ENCODE data around the gene PABPN1L.
A peak's percentile ranks its signal among the peaks of the same experiment; 100 is the strongest.

Gene PABPN1L

GRCh38 chr16:88868974-88869672 lies 2.7 kb upstream of the PABPN1L start:
- no peak for DNase-seq (ENCODE audit: low spot score)

DNA sequence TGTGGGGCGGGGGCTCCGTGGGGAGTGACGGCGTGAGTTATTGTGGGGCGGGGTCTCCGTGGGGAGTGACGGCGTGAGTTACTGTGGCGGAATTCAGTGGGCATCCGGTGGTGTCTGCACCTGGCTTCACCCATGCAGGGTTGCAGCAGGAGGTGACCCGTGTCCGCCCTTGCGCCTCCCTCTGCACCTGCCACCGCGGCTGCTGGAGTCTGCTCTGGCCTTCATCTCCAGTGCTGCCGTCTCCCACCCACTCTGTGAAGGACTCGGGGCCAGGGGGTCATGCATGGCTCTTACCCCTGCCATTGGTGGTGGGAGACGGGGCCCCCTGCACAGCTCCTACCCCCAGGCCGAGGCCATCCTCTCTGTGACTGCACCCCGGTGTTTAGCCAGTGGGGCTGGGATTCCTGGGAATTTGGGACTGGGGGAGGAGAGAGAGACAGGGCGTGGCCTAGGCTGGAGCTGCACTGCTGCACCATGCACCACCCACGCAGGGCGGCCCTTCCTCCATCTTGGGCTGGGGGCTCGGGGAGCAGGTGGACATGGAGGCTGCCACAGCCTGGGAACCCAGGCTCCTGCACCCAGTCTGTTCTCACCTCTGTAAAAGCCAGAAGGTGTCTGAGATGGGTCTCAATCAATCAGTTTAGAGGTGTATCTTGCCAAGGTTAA lies 1.3 kb upstream of the PABPN1L start:
- DNase-seq (ENCODE audit: low spot score) = no peak

GRCh38 chr16:88865742-88866141 lies 718 bp downstream of the PABPN1L start:
- no peak for DNase-seq (ENCODE audit: low spot score)

DNA sequence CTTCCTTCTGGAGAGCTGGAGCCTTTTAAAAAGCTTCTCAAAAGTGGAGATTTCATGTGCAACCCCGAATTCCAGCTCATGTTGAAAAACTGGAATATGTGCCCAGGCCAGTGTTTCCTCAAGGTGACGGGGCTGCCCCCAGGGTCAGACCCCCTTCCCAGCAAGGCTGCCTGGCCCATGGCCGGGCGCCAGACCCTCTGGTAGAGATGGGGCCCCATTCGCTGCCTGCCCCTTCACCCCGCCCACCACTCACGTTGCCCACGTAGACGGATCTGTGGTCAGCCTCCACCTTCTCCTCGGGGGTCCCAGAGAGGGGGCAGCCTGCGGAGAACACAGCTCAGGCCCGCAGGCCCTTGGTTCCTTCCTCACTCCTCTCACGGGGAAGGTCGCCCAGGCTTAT lies 1.1 kb downstream of the PABPN1L start:
- no peak for DNase-seq (ENCODE audit: low spot score)

DNA sequence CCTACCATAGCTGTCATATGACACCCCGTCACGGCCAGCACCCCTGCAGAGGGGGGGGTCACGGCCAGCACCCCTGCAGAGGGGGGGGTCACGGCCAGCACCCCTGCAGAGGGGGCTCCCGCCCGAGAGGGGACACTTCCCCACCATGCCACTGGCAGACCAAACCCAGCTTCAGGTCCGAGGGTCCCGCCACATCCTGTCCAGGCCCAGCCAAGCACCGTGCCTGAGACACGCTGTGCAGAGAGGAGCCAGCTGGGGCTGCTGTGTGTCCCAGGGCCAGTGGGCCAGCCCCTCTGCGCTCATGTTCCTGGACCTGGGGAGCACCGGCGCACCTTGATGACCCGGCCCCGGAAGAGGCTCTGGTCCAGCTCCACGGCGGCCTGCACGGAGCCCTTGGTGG lies 1.9 kb downstream of the PABPN1L start:
- no peak for DNase-seq (ENCODE audit: low spot score)

DNA sequence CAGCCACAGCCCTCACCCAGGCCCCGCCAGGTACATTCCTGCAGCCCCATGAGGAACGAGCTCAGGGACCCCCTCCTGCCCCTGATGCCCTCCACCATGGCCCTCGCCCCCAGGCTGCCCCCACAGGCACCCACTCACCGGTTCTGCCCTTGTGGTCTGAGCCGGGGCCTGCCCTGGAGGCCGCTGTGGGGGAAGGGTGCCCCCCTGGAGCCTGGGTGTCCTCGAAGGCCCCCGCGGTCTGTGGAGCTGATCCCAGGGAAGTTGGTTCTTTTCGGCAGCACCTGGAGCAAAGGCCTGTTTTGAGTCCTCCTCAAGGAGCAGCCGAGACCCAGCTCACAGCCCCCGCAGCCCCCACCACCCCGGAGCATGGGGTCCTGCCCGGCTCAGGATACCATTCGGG lies 2.4 kb downstream of the PABPN1L start:
- no peak for DNase-seq (ENCODE audit: low spot score)

DNA sequence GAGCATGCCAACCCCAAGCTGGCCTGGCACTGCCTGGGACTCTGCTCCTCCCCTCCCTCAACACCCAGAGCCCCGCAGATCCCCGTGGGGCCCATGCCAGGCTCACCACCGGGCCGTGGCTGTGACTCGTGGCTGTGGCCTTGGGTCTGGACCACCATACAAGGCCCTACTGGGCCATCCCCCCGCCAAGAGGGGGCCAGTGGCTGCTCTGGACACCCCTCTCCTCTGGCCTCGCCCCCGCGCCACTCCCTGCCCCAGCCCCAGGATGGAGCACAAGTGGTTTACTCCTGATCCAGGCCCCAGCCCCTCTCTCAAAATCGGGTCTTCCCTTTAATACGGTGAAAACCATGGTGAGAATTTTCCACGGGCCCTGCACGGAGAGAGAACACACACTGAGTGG lies 3.0 kb downstream of the PABPN1L start:
- DNase-seq (ENCODE audit: low spot score) = no peak

DNA sequence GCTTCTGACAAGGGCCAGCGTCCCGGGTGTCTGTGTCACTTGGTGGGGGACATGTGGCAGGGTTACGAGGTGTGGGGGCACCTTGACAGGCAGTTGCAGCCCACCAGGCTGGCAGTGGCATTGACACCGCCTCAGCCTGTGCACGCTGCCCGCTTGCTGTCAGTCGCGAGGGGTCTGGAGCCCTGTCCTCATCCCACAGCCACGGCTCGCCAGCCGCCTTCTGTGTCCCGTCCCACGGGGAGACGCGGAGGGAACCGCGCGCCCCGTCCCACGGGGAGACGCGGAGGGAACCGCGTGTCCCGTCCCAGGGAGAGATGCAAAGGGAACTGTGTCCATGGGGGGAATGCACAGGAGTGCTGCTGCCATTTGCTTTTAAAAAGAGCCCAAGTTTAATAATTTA lies 3.5 kb downstream of the PABPN1L start:
- no peak for DNase-seq (ENCODE audit: low spot score)

DNA sequence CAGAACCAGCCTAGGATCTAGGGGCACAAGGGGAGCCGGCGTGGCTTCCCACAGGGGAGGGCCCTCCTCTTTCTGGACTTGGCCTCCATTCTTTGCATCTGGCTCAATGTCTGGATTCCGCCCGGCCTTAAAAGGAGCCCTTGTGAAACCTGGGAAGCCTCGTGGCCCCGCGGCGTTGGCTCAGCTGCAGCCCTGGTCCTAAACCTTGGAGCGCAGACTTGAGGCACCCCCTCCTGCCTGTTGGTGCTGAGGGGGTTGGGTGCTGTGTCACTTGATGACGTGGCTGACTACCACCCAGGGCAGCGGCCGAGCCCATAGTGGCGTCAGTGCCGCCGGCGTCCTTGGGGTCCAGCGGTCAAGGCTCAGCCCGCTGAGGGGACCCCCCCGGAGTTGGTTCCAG lies 5.1 kb downstream of the PABPN1L start:
- DNase-seq (ENCODE audit: low spot score) = no peak

- DNase-seq (ENCODE audit: low spot score) = no peak
These were observed 6.9 kb downstream of the PABPN1L start for GRCh38 chr16:88859381-88860091.

DNA sequence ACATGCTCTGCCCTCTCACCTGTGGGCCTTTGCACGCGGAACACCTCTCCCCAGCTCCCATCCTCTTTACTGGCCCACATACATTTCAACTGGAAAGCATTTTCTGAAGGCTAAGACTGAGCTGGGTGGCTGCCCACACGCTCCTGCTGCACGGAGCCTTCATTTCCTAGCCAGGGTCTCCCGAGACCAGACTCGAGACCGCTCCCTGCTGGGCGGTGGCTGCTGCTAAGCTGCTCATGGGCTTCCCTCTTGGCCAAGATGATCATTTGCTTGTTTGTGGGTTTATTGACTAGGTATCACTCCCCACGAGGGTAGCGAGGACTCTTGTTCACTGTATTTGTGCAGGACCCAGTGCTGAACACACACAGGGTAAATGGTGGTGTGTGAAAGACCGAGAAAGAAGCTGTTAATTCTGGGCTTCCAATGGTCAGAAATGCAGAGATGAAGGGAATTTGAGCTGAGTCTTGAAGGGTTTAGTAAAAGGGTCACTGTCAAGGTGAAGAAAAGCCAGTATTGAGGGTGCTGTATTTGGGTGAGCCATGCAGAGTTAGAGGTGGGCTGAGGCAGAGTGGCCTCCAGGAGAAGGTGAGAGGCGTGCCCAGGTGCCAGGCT lies 8.6 kb downstream of the PABPN1L start:
- DNase-seq (ENCODE audit: low spot score) = peak; percentile 65

GRCh38 chr16:88856828-88857727 lies 9.4 kb downstream of the PABPN1L start, which contains the start of the genes GALNS and TRAPPC2L:
Gene GALNS, minus strand, starts transcription at chr16:88856947. Its CDS starts 70 bp downstream, at chr16:88856877.
Gene TRAPPC2L, plus strand, starts transcription at chr16:88857127. Its CDS starts 24 bp downstream, at chr16:88857151.
- peak; percentile 99 for DNase-seq (ENCODE audit: low spot score)

- DNase-seq (ENCODE audit: low spot score) = no peak
These were observed 10.2 kb downstream of the PABPN1L start for GRCh38 chr16:88856122-88856827.

DNA sequence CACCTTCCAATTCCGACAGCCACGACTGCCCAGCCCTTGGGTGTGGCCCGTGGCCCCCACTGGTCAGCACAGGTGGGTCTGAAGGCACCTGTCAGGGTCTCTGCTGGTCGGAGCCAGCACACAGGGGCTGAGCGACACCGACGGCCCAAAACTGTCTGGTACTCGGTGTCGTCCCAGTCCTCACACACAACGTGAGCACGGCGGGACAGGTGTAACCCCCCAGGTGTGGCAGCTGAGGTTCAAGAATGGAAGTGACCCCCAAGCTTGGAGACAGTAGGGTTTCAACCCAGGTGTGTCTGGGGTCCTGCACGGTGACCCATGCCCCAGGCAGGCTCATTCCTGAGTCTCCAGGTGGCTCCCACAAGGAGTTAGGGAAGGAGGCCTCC lies 10.7 kb downstream of the PABPN1L start:
- no peak for DNase-seq (ENCODE audit: low spot score)

DNA sequence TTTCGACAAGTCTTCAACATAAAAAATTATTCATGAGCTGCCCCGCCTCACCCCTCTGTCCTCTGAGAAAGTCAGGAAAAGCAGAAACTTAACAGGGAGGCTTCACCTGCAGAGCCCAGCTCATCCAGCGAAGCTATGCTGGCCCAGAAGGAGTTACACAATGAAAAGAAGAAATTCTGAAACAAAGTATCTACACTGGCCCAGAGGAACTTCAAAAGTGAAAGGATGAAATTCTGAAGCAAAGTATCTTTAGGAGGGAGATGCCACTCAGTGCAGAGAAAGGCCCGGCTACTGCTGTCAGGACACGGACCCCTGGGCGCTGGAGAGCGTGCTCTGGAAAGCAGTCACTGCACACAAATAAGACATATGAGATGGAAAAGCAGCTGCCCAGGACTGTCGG lies 11.3 kb downstream of the PABPN1L start:
- no peak for DNase-seq (ENCODE audit: low spot score)

DNA sequence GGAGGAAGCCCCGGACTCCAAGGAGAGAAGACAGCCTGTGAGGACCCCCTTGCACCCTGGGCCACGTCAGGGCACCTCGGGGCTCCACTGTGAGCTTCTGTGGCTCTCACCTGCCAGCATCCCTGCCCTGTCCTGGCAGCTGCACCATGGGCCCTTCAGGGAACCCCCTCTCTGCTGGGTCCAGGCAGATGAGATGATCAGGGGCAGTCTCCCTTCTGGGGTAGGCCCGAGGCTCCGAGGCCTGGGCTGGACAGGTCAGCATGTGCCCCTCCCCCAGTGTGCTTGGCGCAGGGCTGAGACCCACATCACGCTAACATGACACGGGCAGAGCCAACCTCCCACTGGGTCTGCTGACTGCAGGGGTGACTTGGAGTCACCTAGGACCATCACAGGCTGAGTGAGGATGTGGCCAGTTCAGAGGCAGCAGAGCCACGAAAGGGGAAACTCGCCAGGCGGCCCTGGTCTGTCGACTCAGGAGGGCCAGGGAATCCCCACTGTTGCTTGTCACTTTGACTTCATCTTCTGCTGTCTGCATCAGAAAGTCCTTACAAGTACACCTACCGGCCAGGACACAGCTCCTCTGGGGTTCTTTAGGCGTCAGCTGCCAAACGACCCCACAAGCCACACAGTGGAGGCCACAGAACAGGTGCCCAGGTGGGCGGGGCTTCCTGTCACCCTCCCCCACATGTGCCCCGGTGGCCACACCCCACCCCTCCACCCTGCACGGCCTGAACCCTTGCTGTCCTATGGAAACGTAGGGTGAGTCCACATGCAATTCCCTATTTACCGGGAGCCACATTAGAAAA lies 12.0 kb downstream of the PABPN1L start:
- no peak for DNase-seq (ENCODE audit: low spot score)

GRCh38 chr16:88853325-88853941 lies 13.0 kb downstream of the PABPN1L start:
- DNase-seq (ENCODE audit: low spot score) = no peak

DNA sequence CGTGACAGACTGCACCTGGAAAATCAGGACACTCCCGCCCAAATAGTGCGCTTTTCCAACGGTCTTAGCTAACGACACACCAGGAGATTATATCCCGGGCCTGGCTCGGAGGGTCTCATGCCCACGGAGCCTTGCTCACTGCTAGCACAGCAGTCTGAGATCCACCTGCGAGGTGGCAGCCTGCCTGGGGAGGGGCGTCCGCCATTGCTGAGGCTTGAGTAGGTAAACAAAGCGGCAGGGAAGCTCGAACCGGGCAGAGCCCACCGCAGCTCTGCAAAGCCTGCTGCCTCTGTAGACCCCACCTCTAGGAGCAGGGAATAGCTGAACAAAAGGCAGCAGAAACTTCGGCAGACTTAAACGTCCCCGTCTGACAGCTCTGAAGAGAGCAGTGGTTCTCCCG lies 14.8 kb downstream of the PABPN1L start:
- no peak for DNase-seq (ENCODE audit: low spot score)

GRCh38 chr16:88850531-88851199 lies 15.8 kb downstream of the PABPN1L start:
- no peak for DNase-seq (ENCODE audit: low spot score)
